Gastrocnemius medialis (tissue), 4 donors: ENCODE data around the gene LUZP2. TPM values are rescaled to one million over a fixed set of nuclear protein-coding genes. Genes with fewer than 3 reads are reported as not detected.

Experiments
- ATAC-seq, 2 donors: fragments of 150-250 bp; one replicate each; pipeline ENCODE4 v1.9.1; 2016
- DNase-seq, 2 donors: peaks; one replicate each; pipeline ENCODE4 v3.0.0-alpha.2; 2019
- H3K27ac ChIP-seq, 4 donors: fragments of 200-600 bp; sonication (generic); 1 replicate in 1 of 4; 2 replicates in 3 of 4; pipeline ENCODE4 v1.5.1; 2016 to 2018; ENCODE audit warnings: mild to moderate bottlenecking in 2 of 4, moderate library complexity in 1 of 4
- H3K27me3 ChIP-seq, 3 donors: fragments of 200-600 bp; sonication (generic) in 2 of 3; 1 replicate in 1 of 3; 2 replicates in 2 of 3; pipeline versions ENCODE4 v1.5.1 to v1.6.0; 2016 to 2019; ENCODE audit warnings: mild to moderate bottlenecking in 1 of 3, moderate library complexity in 1 of 3
- H3K36me3 ChIP-seq, 2 donors: fragments of 200-600 bp; sonication (generic) in 1 of 2; one replicate each; pipeline ENCODE4 v1.5.1; 2017 to 2018
- H3K4me1 ChIP-seq, 2 donors: fragments of 200-600 bp; sonication (generic) in 1 of 2; one replicate each; pipeline ENCODE4 v1.5.1; 2016 to 2017; ENCODE audit warnings: mild to moderate bottlenecking in 2 of 2
- H3K4me3 ChIP-seq, 4 donors: fragments of 200-600 bp; sonication (generic) in 3 of 4; 1 replicate in 1 of 4; 2 replicates in 3 of 4; pipeline ENCODE4 v1.5.1; 2016 to 2019; ENCODE audit warnings: mild to moderate bottlenecking in 2 of 4
- H3K9me3 ChIP-seq, 3 donors: fragments of 200-600 bp; sonication (generic) in 2 of 3; 1 replicate in 1 of 3; 2 replicates in 2 of 3; pipeline ENCODE4 v1.5.1; 2016 to 2019
- POLR2A ChIP-seq, 2 donors: fragments of 450-650 bp; IDR thresholded peaks; one replicate each; pipeline ENCODE4 v1.6.1; 2017; ENCODE audit warnings: antibody characterized with exemption in 2 of 2, mild to moderate bottlenecking in 2 of 2, moderate library complexity in 2 of 2
- in situ Hi-C, 4 donors: fragments of 200-750 bp; cut with MboI; loops; one replicate each; pipeline versions ENCODE4 v1.15.0 to v1.8.0; 2017; ENCODE audit warnings: low sequenced_read_pairs in 4 of 4
- intact Hi-C: fragments of 100-400 bp; cut with DNase I; formaldehyde crosslinking; loops from one replicate; pipeline ENCODE4 v1.15.1; 2023; ENCODE audit warnings: low total_unique reads
- total RNA-seq, 4 donors: library from RNA; depleted of rRNA; stranded (reverse); fragments of >200 nt; gene quantifications; one replicate each; pipeline versions ENCODE4 v1.1.0 to v1.2.3, GENCODE V29; 2016
- TF ChIP-seq, protein P1 (sequence below), 5 experiments: fragments of 450-650 bp in 3 of 5; fragments of 200-600 bp in 2 of 5; sonication (generic) in 2 of 5; IDR thresholded peaks in 4 of 5; conservative IDR thresholded peaks in 1 of 5; 1 replicate in 4 of 5; 2 replicates in 1 of 5; pipeline ENCODE4 v1.5.1; 2016 to 2019; ENCODE audit warnings: antibody characterized with exemption in 5 of 5, mild to moderate bottlenecking in 3 of 5, moderate library complexity in 3 of 5

The LUZP2 gene
- total RNA-seq, 4 donors from 2014 or later, result not detected

DNA sequence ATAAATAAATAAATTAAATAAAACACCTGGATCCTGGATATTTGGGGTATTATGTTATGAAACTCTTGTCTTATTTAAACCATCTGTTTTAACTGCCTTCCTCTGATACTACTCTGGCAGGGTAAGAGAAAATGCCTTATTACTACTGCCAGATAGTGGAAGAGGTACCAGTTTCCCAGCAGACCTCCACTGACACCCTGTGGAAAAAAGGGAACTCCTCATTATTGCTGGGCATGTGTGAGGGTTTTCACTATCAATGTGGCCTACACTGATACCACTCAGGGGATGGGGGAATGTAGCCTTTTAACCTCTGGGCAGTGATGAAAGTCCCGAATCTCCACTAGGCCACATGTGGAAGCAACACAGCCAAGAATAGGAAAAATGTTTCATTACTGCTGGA is 121.0 kb downstream of the LUZP2 start:
- TF ChIP-seq, protein P1, sequence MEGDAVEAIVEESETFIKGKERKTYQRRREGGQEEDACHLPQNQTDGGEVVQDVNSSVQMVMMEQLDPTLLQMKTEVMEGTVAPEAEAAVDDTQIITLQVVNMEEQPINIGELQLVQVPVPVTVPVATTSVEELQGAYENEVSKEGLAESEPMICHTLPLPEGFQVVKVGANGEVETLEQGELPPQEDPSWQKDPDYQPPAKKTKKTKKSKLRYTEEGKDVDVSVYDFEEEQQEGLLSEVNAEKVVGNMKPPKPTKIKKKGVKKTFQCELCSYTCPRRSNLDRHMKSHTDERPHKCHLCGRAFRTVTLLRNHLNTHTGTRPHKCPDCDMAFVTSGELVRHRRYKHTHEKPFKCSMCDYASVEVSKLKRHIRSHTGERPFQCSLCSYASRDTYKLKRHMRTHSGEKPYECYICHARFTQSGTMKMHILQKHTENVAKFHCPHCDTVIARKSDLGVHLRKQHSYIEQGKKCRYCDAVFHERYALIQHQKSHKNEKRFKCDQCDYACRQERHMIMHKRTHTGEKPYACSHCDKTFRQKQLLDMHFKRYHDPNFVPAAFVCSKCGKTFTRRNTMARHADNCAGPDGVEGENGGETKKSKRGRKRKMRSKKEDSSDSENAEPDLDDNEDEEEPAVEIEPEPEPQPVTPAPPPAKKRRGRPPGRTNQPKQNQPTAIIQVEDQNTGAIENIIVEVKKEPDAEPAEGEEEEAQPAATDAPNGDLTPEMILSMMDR (IDR thresholded peaks at IDR 0.05 in 4 of 5, conservative IDR thresholded peaks at IDR 0.05 in 1 of 5), result no peak
- no peak for TF ChIP-seq POLR2A (IDR thresholded peaks at IDR 0.05)
- no peak for ATAC-seq
- intact Hi-C loops (no loop called here), in situ Hi-C loops (no loop called here)
- H3K9me3 ChIP-seq, result no peaks in the 10 kb centered on the region
- H3K4me1 ChIP-seq, result no peaks in the 10 kb centered on the region
- H3K4me3 ChIP-seq, result no peak overlapping the region
- no peak for DNase-seq
- no peaks in the 10 kb centered on the region for H3K27me3 ChIP-seq
- H3K36me3 ChIP-seq, result no peaks in the 10 kb centered on the region
- no peak overlapping the region for H3K27ac ChIP-seq

DNA sequence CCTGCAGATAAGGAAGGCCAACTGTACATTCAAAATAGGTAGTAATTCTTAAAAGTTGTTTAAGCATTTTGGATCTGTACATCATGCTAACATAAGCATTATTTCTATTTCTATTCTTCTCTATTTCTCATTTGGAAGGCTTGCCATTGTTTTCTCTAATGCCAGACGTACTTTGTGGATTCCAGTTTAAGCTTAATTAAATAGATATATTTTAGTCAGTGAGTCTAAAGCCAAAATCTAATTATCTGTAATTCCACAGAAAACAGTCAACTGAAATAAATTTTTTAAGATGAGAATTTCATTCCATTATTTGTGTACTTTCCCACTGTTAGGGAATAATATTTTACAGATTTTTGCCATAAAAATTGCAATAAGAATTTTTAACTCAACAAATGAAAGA is 123.0 kb downstream of the LUZP2 start:
- Histone ChIP-seq H3K4me3 (no peak overlapping the region), H3K4me1 (no peaks in the 10 kb centered on the region), H3K27ac (no peak overlapping the region), H3K9me3 (no peaks in the 10 kb centered on the region), H3K36me3 (no peaks in the 10 kb centered on the region), H3K27me3 (no peaks in the 10 kb centered on the region)
- in situ Hi-C loops (no loop called here), intact Hi-C loops (no loop called here)
- ATAC-seq (no peak), DNase-seq (no peak)
- no peak for TF ChIP-seq POLR2A (IDR thresholded peaks at IDR 0.05)
- TF ChIP-seq, protein P1 (IDR thresholded peaks at IDR 0.05 in 4 of 5, conservative IDR thresholded peaks at IDR 0.05 in 1 of 5), result no peak

DNA sequence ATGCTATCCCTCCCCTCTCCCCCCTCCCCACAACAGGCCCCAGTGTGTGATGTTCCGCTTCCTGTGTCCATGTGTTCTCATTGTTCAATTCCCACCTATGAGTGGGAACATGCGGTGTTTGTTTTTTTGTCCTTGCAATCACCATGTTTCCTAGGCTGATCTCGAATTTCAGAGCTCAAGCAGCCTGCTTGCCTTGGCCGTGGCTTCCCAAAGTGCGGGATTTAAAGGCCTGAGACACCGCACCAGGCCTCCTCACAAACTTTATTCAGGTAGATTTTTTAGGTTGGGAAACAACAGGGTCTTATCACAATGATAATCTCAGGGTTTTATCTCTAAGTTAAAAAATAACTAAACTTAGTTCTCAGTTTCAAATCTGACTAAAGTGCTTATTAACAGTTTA is 125.4 kb downstream of the LUZP2 start:
- Histone ChIP-seq H3K4me1 (no peaks in the 10 kb centered on the region), H3K36me3 (no peaks in the 10 kb centered on the region), H3K4me3 (no peak overlapping the region), H3K27ac (no peak overlapping the region), H3K27me3 (no peaks in the 10 kb centered on the region), H3K9me3 (no peaks in the 10 kb centered on the region)
- no peak for TF ChIP-seq POLR2A (IDR thresholded peaks at IDR 0.05)
- TF ChIP-seq, protein P1 (IDR thresholded peaks at IDR 0.05 in 4 of 5, conservative IDR thresholded peaks at IDR 0.05 in 1 of 5), result no peak
- in situ Hi-C loops, result no loop called here
- no peak for ATAC-seq
- intact Hi-C loops, result no loop called here
- no peak for DNase-seq

DNA sequence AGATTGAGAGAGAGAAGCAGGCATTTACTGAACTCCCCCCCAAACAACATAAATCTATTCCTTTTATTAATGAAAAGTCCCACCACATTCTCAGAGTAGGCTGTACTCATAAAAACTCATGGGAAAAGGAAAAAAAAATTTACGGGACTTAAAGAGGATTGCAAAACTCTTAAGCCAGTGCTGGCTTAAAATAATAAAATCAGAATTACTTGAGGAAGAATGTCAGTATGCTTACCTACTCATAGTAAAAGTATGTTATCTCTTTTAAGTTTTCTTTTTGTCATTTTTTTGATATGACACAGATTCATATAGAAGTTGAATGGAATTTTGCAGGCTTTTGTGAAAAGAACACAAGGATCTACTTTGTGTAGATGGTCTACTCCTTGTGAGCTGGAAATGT is 126.3 kb downstream of the LUZP2 start:
- Histone ChIP-seq H3K27me3 (no peaks in the 10 kb centered on the region), H3K27ac (no peak overlapping the region), H3K36me3 (no peaks in the 10 kb centered on the region), H3K9me3 (no peaks in the 10 kb centered on the region), H3K4me1 (no peaks in the 10 kb centered on the region), H3K4me3 (no peak overlapping the region)
- in situ Hi-C loops, result no loop called here
- ATAC-seq (no peak), DNase-seq (no peak)
- no peak for TF ChIP-seq POLR2A (IDR thresholded peaks at IDR 0.05)
- TF ChIP-seq, protein P1 (IDR thresholded peaks at IDR 0.05 in 4 of 5, conservative IDR thresholded peaks at IDR 0.05 in 1 of 5), result no peak
- intact Hi-C loops, result no loop called here

DNA sequence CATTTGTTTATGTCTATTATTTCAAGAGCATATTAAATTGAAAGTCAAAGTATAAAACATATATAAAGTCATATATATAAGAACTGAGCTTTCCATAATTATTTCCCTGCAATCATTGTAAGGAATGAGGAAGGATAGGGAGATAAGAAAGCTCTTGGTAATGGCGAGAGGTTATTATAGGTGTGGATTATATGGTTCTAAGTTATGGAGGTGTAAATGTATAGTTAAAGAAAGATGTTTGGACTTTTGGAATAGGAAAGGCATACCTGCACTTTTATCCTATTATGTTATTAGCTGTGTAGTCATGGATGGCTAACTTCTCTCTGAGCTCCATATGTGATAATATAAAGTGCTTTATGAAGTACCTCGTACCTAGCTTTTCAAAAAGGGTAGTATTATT is 127.6 kb downstream of the LUZP2 start:
- TF ChIP-seq, protein P1 (IDR thresholded peaks at IDR 0.05 in 4 of 5, conservative IDR thresholded peaks at IDR 0.05 in 1 of 5), result no peak
- TF ChIP-seq POLR2A (IDR thresholded peaks at IDR 0.05), result no peak
- Histone ChIP-seq H3K36me3 (no peaks in the 10 kb centered on the region), H3K27me3 (no peaks in the 10 kb centered on the region), H3K4me1 (no peaks in the 10 kb centered on the region), H3K9me3 (no peaks in the 10 kb centered on the region), H3K27ac (no peak overlapping the region), H3K4me3 (no peak overlapping the region)
- DNase-seq (no peak), ATAC-seq (no peak)
- intact Hi-C loops, result no loop called here
- in situ Hi-C loops, result no loop called here
